GM10847 (cell line): ENCODE data around the gene SMAD7.

Experiments
- POLR2A ChIP-seq: IDR thresholded peaks from 2 replicates; pipeline ENCODE4 v1.6.1; 2011; ENCODE audit not compliant: insufficient read length; ENCODE audit errors: extremely low read depth

SMAD7 gene

DNA sequence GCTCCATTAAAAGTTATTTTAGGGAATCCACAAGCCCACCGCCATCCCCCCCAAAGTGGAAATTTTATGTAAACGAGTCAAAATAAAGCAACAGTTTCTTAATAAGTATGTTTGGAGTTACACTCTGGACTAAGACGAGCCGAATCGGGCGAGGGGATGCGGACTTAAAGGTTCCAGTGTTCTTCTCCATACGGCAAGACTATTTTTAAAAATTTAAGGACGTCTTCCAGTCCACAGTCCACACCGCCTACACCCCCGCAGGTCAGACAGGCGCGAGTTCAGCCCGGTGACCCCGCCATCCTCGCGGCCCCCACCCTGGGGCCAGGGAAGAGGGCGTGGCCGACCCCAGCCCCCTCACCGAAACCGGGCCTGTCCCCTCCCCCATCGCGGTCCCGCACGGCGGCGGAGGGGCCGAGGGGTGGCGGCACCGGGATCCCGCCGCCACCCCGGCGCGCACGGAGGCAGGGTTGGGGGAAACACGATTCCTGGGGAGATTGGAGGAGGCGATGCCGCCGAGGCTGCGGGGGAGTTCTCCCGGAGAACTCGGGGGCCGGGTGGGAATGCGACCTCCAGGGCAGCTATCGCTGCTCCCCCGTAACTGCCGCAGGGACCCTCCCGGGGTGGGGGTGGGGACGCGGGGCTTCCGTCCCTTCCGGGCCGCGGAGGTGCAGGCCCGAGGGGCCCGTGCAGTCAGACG, 24.5 kb upstream of the SMAD7 start:
- TF ChIP-seq POLR2A = no peak

DNA sequence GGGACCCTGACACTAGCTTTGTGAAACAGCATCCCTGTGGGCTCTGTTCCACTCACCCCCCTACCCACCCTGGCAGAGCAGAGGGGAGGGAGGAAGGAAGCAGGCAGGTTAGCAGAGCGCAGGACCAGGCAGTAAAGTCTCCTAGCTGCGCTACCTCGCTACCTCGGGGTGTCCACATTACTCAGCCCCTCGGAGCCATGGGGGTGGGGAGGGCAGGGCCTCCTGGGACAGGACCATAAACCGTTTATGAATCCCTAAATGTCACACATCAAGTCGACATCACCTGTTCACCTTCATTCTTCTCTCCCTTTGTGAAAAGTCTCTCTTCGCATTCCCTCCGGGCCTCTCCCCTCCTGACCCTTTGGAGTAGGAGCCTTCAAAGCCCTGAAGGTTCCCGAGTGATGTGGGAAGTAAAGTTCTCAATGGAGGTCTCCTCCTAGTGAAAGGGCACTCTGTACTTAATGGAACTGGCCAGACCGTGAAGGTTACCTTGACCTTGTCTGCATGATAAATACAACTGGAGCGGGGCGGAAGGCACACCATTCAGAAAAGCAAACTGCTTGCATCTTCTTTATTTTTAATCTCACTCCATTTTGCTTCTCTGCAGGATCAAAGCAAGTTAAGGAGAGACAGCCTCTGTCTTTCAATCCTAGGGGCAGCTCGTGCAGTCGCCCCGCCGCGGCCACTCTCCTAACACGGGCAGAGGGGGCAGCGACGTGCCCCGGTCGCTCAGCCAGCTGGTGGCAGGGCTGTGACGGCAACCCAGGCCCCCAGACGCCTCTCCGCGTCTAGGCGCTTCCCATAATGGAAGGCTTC, 23.7 kb upstream of the SMAD7 start:
- TF ChIP-seq POLR2A = no peak

DNA sequence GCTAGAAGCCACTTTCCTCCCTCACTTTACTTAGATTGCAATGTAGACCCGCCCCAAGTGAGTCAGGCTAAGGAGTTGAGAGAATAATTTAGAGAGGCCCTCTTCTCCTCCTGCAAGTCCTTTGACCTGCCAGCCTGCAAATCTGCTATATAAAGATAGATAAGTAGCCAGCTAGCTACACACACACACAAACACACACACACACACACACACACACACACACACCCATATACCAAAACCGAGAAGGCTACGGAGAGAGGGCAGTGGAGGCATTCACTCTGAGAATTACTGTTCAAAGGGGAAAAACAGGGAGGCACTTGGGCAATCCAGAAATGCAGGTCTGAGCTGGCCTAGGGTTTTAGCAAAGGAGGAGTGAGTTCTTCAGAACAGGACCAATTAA, 23.0 kb upstream of the SMAD7 start:
- no peak for TF ChIP-seq POLR2A

DNA sequence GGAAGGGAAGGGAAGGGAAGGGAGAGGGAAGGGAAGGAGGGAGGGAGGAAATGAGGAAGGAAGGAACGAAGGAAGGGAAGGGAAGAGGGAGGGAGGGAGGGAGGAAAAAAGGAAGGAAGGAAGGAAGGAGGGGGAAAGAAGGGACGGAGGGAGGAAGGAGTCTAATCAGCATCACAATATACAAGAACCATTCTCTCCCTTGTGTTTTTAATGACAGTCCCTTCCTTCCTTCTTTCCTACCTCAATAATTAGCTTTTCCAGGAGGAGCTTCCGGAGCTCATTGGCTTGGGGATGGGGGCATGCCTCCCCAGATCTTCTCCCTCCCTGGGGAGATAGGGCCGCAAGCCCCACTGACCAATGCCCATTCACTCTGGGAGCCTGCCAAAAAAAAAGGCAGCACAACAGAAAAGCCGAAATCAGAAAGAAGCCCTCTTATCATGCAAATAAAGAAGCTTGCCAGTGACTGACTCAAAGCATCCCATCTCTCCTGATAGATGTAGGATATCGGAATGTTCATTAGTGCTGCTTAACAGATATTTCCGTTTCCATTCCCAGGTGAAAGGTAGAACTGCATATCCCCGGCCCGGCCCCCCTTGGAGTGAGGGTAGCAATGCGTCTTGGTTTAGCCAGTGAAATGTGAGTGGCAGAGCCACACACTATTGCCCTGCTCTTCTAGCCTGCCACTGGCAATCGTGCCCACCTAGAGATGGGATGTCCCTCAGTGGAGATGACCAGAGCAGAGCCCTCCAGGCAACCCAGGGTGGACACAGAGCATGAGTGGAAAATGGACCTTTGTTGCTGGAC, 17.8 kb upstream of the SMAD7 start:
- no peak for TF ChIP-seq POLR2A

- TF ChIP-seq POLR2A = no peak
Observed at GRCh38 chr18:48967545-48967944, 16.8 kb upstream of the SMAD7 start.

DNA sequence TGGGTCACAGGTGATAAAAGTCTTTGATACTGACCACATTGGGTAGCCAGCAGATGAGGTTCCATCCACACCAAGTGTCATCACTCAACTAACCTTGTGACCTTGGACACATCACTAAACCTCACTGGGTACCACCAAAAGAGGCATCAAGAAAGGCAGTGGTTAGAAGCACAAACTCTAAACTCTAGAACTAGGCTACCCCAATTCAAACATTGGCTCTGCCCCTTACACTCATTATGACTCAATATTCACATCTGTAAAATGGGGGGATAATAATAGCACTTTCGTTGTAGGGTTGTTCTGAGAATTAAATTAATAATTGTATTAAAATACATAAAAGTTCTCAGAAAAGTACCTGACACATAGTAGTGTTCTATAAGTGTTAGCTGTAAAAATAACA, 15.8 kb upstream of the SMAD7 start:
- no peak for TF ChIP-seq POLR2A

DNA sequence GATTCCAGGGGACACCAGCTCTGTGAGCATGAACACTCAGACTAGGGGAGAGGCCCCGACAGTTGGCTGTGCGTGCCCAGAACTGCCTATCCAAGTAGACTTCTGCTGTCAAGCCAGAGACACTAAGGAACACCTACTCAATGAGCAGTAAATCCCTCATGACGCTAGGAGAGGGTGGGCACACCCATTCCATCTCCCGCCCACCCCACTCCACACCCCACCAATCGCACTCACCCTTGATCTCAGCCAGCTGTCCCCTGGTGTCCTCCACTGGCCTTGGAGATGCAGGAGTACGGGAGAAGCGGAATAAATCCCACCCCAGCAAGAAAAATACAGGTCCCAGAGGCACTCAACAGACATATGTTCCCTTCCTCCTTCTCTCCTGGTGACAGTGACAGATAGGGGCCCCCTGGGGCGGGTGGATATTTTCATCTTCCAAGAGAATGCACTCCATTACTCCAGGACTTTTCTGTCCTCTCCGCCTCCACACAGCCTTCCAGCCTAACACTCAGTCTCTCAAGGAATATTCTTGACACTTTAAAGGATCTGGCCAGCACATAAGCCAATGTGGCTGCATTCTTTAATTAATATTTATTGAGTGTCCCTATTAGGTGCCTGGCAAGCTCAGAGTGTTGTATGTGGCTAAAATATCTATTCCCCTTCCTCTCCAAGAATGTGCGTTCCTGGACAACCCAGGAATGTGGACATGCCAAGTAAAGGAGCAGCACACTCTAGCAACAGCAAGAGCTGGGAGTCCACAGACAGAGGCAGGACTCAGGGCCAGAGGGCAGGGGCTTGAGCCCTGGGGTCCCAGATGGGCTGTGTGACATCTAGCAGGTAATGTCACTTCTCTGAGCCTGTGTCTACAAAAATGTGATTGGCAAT, 13.1 kb upstream of the SMAD7 start:
- TF ChIP-seq POLR2A = no peak

GRCh38 chr18:48962994-48963561, 12.3 kb upstream of the SMAD7 start:
- no peak for TF ChIP-seq POLR2A

GRCh38 chr18:48962252-48962993, 11.7 kb upstream of the SMAD7 start:
- no peak for TF ChIP-seq POLR2A

GRCh38 chr18:48961547-48961946, 10.8 kb upstream of the SMAD7 start:
- no peak for TF ChIP-seq POLR2A

GRCh38 chr18:48959921-48960920, 9.5 kb upstream of the SMAD7 start:
- TF ChIP-seq POLR2A = no peak

DNA sequence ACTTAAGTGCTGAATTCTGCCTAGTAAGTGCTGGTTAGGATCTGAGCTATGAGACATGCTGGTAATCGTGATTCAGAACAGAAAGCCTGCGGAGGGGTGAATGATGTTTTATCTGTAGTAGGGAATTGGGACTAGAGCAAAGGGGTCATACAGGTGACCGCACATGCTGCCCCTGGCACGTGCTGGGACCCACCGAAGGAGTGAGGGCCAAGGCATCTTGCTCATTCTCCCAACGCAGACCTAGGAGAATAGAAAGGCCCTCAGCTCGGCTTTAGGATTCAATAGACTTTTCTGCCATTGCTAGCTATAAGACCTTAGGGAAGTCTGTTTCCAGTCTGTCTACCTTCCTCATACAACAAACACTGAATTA, 8.8 kb upstream of the SMAD7 start:
- no peak for TF ChIP-seq POLR2A

DNA sequence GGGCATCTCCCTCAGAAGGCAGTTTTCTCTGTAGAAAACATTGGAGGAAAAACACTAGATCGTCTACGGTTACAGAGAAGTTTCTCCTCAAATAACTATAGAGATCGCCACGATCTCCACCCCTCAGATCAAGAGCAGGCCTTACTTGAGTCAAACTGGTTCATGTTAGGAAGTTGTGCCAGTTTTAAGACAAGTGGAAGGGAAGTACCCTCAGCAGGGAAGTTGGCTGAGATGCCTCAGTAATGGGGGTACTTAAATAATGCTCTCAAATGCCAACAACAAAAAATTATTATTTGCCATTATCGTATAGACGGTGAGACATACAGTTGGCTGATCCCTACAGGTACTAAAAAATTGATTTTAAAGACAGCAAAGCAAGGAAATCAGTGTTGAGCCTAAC, 8.2 kb upstream of the SMAD7 start:
- TF ChIP-seq POLR2A = no peak
